ENCODE data around the gene PTPN9. TPM values are rescaled to one million over a fixed set of nuclear protein-coding genes. Genes with fewer than 3 reads are reported as not detected.
A peak's percentile ranks its signal among the peaks of the same experiment; 100 is the strongest.

PTPN9 gene
- total and polyA plus RNA-seq, 2 of the 13 experiments (the other 11 are each of a cell fraction or from before 2014, with no cell fraction given) = 16.6 to 19.9 TPM

GRCh38 chr15:75459581-75459980 lies 119.5 kb downstream of the PTPN9 start:
- intact Hi-C loops (cut with micrococcal nuclease; ENCODE audit: unreplicated experiment) (no loop called here), in situ Hi-C loops (cut with HindIII; ENCODE audit: extremely low pct_ligation_motif_present, low pct_unique_long_range_greater_than_20kb) (no loop called here)
- ATAC-seq (no peak), FAIRE-seq (no peak), DNase-seq (ENCODE audit: low spot score) (no peak)
- WGBS (ENCODE audit: low lambda C conversion rate) = 60% methylated on average over 1 of the region's 1 CpG
- no peak overlapping the region for H3K4me3 ChIP-seq (replicated peaks in 1 of 3; ENCODE audit: insufficient read depth in 1 of 3, low read depth in 2 of 3, low read length in 3 of 3)
- ChIA-PET CTCF (ENCODE audit: low intra/inter-chr PET ratio, low total read pairs) (no interaction called here), POLR2A (interaction anchor here (0.6 kb wide), 1 partner anchor 105 kb away, joined by 3 read pairs; no protein-coding TSS in a partner anchor)
- H3K4me2 ChIP-seq (ENCODE audit: low read depth, low read length) = peak overlapping the region; percentile 1; the same call in 1 of the 2 replicates
- no peaks in the 10 kb centered on the region for H3K36me3 ChIP-seq (replicated peaks in 1 of 2; ENCODE audit: control insufficient read depth in 1 of 2, insufficient read depth in 2 of 2, low read length in 2 of 2)
- H2AFZ ChIP-seq (ENCODE audit: low read length) = no peak overlapping the region
- no peak overlapping the region for H3K9ac ChIP-seq (ENCODE audit: insufficient read depth, low read depth, low read length)
- peaks cover 49% of the 10 kb centered on the region for H3K4me1 ChIP-seq (ENCODE audit: insufficient read depth, low read length)
- H3K79me2 ChIP-seq (ENCODE audit: insufficient read depth, low read length) = no peaks in the 10 kb centered on the region
- BruUV-seq (replicated peaks) = no TSS peak
- H3K27me3 ChIP-seq (ENCODE audit: control insufficient read depth in 1 of 2, insufficient read depth in 2 of 2, low read length in 2 of 2) = no peaks in the 10 kb centered on the region; a peak in 1 of 5 replicates
- H3K27ac ChIP-seq (ENCODE audit: extremely low read length, insufficient read depth, low read length) = no peak overlapping the region
- no peaks in the 10 kb centered on the region for H3K9me3 ChIP-seq (ENCODE audit: low read length)
- H4K20me1 ChIP-seq (ENCODE audit: insufficient read depth, low read length) = no peaks in the 10 kb centered on the region
- no peak for TF ChIP-seq TFAP4 (IDR thresholded peaks at IDR 0.05; ENCODE audit: borderline replicate concordance, low read depth)
- no peak for TF ChIP-seq NFYB (CRISPR knock-in tag; IDR thresholded peaks at IDR 0.05)
- TF ChIP-seq ZBTB1 (CRISPR knock-in tag; IDR thresholded peaks at IDR 0.05; ENCODE audit: borderline replicate concordance) = no peak
- no peak for TF ChIP-seq SIX4 (CRISPR knock-in tag; IDR thresholded peaks at IDR 0.05)
- TF ChIP-seq ZMYM4 (CRISPR knock-in tag; IDR thresholded peaks at IDR 0.05) = no peak
- no peak for TF ChIP-seq TFDP2 (CRISPR knock-in tag; IDR thresholded peaks at IDR 0.05)
- no peak for TF ChIP-seq ZNF790 (CRISPR knock-in tag; IDR thresholded peaks at IDR 0.05; ENCODE audit: borderline replicate concordance)
- no peak for TF ChIP-seq ZNF335 (CRISPR knock-in tag; IDR thresholded peaks at IDR 0.05)
- no peak for TF ChIP-seq TBX2 (CRISPR knock-in tag; IDR thresholded peaks at IDR 0.05; ENCODE audit: borderline replicate concordance)
- TF ChIP-seq ZNF20 (CRISPR knock-in tag; IDR thresholded peaks at IDR 0.05) = no peak
- no peak for TF ChIP-seq ISL2 (CRISPR knock-in tag; IDR thresholded peaks at IDR 0.05)
- TF ChIP-seq JUNB (CRISPR knock-in tag; IDR thresholded peaks at IDR 0.05; ENCODE audit: borderline replicate concordance) = no peak
- no peak for TF ChIP-seq PTBP1 (IDR thresholded peaks at IDR 0.05; ENCODE audit: low read depth, low read length, poor library complexity, severe bottlenecking)
- no peak for TF ChIP-seq ATM (IDR thresholded peaks at IDR 0.05; ENCODE audit: borderline replicate concordance)
- TF ChIP-seq SRSF1 (optimal IDR thresholded peaks at IDR 0.05; ENCODE audit: low read depth, low read length) = no peak

Data from HepG2 (cell line).